Germinal center (tissue), 1 donor: ENCODE results near the gene PGAP3.

ENCODE experiments used
- DNase-seq: peaks from one replicate; pipeline ENCODE4 v3.0.0; 2012; ENCODE audit warnings: mixed read lengths, low spot score

Gene PGAP3

GRCh38 chr17:39659279-39660010, 28.4 kb downstream of the PGAP3 start:
- no peak for DNase-seq

GRCh38 chr17:39658760-39659159, 29.1 kb downstream of the PGAP3 start:
- no peak for DNase-seq

GRCh38 chr17:39658346-39658745, 29.5 kb downstream of the PGAP3 start:
- no peak for DNase-seq

DNA sequence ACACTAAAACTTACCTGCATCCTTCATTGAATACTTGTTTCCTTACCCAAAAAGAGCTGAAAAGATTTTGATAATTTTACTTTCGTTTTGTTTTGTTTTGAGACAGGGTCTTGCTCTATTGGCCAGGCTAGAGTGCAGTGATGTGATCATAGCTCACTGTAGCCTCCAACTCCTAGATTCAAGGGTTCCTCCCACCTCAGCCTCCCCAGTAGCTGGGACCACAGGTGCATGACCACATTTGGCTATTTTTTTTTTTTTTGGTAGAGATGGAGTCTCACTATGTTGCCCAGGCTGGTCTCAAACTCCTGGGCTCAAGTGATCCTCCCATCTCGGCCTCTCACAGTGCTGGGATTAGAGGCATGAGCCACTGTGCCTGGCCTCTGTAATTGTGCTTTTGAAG, 32.8 kb downstream of the PGAP3 start:
- no peak for DNase-seq

GRCh38 chr17:39653662-39654331, 34.1 kb downstream of the PGAP3 start:
- DNase-seq, result peak; percentile 85

- no peak for DNase-seq
Observed at GRCh38 chr17:39653316-39653661, 34.6 kb downstream of the PGAP3 start.

GRCh38 chr17:39652587-39653315, 35.1 kb downstream of the PGAP3 start:
- no peak for DNase-seq

DNA sequence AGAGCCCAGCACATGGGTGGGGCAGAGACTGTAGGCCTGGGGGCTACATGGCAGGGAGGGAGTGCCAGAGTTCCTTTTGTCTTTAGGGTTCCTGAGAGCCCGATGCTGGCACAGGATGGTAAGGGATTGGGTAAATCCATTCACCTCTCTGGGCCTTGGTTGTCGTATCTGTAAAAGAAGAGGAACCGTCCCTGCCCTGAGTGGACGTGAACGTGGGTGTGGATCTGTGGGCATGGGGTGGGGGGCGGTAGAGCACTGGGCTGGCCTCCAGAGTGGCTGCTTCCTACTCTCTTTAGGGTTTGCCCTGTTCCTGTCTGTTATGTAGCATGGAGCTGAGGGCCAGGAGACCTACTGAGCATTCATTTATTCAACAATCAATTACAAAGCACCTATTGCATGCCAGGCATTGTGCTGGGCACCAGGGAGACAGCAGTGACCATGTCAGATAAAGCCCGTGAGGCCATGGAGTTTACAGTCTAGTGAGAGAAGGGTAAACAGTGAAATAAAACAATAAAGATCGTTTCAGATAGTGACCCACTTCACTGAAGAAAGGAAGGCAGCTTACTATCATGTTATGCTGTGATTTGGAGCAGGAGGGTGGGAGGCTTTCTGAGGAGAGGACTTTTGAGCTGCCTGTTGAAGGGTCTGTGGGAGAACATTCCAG, 35.8 kb downstream of the PGAP3 start:
- DNase-seq, result no peak

GRCh38 chr17:39650121-39650579, 37.7 kb downstream of the PGAP3 start:
- DNase-seq, result no peak

DNA sequence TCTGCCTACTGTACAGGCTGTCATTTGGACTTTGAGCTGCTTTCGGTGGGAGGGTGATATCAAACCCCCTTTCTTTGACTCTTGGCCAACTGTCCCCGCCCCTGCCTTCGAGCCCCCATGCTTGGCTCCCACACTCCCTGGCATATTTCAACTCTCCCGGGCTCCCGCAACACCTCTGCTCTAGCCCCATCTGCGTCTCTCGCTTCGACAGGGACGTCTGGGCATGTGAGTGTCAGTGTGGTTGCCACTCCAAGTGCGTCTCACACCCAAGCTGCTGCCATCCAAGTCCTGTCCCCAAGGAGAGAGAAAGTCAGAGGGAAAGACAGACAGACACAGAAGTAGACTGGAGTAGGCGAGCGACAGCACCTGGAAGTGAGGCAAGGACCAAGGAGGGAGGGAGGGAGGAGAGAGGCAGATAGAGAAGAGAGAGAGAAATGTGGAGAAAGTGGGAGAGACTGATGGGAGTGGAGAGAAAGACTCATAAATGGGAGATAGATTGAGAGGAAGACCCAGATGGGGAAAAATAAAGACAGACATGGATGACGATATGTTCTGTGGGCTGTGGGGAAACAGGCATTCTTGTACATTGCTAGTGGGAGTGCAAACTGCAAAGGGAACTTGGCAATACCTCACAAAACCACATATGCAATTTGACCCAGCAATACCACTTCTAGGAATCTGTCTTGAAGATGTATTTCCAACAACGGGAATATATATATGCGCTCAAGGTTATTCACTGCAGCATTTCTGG, 39.1 kb downstream of the PGAP3 start:
- no peak for DNase-seq

DNA sequence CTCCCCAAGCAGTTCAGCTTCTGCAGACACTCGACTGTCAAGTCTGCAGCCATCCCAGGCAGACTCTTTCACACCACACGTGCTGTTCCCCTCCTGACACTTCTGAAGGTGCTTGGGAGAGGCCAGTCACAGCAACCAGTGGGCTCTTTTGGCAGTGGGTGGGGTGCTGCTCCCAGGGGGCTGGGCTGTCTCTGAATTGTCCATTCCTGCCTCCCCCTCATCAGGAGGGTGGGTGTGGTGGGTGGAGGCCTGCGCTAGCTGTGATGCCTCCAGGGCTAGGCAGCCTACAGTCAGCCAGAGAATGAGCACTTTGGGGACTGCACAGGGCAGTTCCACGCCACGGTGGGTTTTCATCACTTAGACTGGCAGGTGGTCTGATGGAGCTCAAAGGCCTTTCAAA, 40.6 kb downstream of the PGAP3 start:
- no peak for DNase-seq

- DNase-seq, result no peak
Observed at GRCh38 chr17:39643271-39643670, 44.6 kb downstream of the PGAP3 start.

GRCh38 chr17:39642291-39643074, 45.4 kb downstream of the PGAP3 start:
- no peak for DNase-seq

- DNase-seq, result no peak
Observed at GRCh38 chr17:39641883-39642282, 46.0 kb downstream of the PGAP3 start.

DNA sequence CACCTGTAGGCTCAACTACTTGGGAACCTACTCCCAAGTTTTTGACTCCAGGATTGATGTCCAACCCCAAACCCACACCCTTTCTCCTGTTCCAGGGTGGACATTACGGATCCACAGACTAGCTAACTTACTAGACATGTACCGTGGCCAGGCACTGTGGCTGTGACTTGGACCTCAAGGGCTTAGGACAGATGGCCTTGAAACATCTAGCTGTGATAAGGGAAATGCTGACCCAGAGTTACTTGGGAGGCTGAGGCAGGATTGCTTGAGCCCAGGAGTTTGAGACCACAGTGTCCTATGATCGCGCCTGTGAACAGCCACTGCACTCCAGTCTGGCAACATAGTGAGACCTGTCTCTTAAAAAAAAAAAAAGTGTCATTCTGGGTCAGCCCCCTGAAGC, 46.8 kb downstream of the PGAP3 start:
- no peak for DNase-seq

GRCh38 chr17:39640591-39641031, 47.2 kb downstream of the PGAP3 start:
- DNase-seq, result no peak

GRCh38 chr17:39639566-39640458, 48.0 kb downstream of the PGAP3 start:
- no peak for DNase-seq

DNA sequence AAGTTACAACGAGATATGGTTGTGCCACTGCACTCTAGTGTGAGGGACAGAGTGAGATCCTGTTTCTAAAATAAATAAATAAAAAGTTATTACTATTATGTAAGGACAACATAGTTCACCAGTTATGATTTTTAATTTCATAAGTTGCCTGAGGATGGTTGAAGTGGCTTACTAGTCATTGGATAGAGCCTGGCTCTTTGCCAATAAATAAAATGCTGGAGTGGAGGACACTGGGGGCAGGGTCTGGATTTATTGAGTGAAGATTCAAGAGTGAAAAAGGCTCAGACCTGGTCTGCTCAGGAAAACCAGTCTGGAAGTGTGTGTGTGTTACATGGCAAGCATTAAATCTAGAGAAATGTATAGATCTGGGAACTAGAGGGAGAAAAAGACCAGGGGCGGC, 48.8 kb downstream of the PGAP3 start:
- DNase-seq, result no peak

DNA sequence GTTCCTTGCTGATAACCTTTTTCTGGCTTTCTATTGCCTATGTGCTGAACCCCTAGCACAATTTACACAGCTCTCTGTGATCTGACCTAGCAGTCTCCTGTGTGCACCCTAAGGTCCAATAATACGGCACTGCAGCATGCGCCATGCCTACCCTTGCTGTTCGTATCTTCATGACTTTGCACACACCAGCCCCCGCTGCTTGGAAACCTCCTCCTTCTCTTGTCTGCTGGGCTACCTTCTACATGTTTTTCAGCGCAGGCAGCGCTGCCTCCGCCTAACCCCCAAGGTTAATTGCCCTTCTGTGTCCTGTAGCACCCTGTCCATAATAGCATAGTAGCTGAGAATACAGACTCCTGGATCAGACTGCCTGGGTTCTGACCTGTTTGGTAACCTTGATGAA, 49.5 kb downstream of the PGAP3 start:
- DNase-seq, result no peak
